NT2/D1 (cell line): ENCODE data around the gene ZNF692.

ENCODE experiments used
- SUZ12 ChIP-seq: IDR thresholded peaks from 2 replicates; pipeline ENCODE4 v1.6.1; 2011; ENCODE audit not compliant: insufficient read length, insufficient read depth; ENCODE audit errors: extremely low read depth
- YY1 ChIP-seq: IDR thresholded peaks from 2 replicates; pipeline ENCODE4 v1.6.1; 2011; ENCODE audit not compliant: insufficient read length, insufficient read depth
- ZNF274 ChIP-seq: IDR thresholded peaks from 2 replicates; pipeline ENCODE4 v1.6.1; 2011; ENCODE audit warnings: mild to moderate bottlenecking, low read depth, low read length

DNA sequence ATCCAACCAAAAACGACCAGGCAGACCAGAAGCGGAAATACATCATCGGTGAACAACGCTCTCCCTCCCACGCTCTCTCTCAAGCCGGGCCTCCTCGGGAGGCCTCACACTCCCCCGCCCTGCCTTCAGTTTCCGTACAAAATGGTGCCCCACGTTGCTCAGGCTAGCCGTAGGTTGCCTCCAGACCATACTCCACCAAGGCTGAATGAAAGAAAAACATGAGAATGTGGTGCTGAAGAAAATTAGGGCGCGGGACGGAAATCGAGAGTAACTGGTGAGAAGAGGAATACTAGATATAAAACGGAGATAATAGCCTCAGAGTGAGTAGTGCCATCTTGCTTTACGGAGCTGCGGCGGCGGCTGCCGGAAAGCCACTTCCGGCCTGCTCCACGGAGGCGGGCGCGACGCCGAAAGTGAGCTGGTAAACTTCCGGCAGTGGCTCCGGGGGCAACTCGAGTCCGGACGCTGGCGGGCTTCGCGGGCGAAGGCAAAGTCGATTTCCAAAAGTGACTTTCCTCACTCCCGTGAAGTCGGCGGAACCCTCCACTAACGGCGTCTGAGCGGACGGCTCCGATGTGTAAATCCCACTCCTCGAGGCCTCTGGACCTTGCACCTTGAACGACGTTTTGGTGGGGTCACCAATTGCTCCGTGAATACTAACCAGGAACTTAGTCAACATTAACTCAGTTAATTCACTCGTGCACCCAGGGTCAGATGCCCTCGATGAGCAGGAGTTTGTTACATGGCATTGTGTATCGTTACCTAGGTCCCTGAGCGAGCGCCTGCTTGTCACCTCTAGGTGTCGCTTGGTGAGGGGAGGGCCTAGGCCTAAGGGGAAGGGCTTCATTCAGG is 32.8 kb downstream of the ZNF692 start, which contains the start of gene SH3BP5L:
- TF ChIP-seq ZNF274 (no peak), SUZ12 (no peak), YY1 (peak; percentile 97)
